ENCODE results near the gene ELF5.

ELF5 gene

DNA sequence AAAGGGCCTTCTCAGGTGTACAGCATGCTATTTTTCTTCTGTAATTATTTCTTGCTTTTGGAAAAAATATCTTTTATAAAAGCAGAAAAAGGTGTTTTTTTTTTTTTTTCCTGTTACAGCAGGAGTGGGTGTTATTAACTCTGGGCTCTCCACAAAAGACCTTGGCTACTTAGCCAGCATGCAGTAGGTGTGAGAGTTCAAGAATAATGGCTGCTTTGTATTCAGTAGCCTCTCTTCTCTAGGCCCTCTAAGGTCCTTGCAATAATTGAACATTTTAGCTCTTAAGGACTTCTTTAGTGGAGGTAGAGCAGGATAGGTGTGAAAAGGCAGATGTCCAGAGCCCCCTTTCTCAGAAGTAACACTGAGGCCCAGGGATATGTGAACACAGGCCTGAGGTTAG lies 3.4 kb downstream of the ELF5 start:
- H2BK15ac ChIP-seq (replicated peaks; ENCODE audit: low read depth) = no peak overlapping the region
- H3K79me1 ChIP-seq (ENCODE audit: low read length) = no peaks in the 10 kb centered on the region
- no peaks in the 10 kb centered on the region for H3K4me1 ChIP-seq (ENCODE audit: control insufficient read depth, low read depth, low read length)
- no peak overlapping the region for H3K4ac ChIP-seq (ENCODE audit: low read depth, low read length)
- H3K27ac ChIP-seq (ENCODE audit: low read depth, low read length) = no peak overlapping the region
- no peak overlapping the region for H3K9ac ChIP-seq (ENCODE audit: low read length)
- H3K27me3 ChIP-seq (ENCODE audit: insufficient read depth, low read length, poor library complexity) = no peaks in the 10 kb centered on the region
- H2BK120ac ChIP-seq (ENCODE audit: low read depth, low read length) = no peak overlapping the region
- DNase-seq = no peak
- no peak overlapping the region for H3K4me3 ChIP-seq (ENCODE audit: low read length)
- H3K36me3 ChIP-seq (ENCODE audit: control insufficient read depth, insufficient read depth, low read length) = no peaks in the 10 kb centered on the region
- H4K8ac ChIP-seq (ENCODE audit: low read depth, low read length) = no peak overlapping the region
- no peak overlapping the region for H3K56ac ChIP-seq (ENCODE audit: low read length)
- H4K5ac ChIP-seq (ENCODE audit: low read length) = no peak overlapping the region
- no peak overlapping the region for H3K23ac ChIP-seq (ENCODE audit: low read length)
- H2AK5ac ChIP-seq (ENCODE audit: low read length) = no peak overlapping the region
- no peak overlapping the region for H2BK5ac ChIP-seq (ENCODE audit: low read length)
- H3K79me2 ChIP-seq (ENCODE audit: control insufficient read depth, insufficient read depth, low read length) = no peaks in the 10 kb centered on the region
- H3K18ac ChIP-seq (ENCODE audit: low read length) = no peak overlapping the region
- H3K4me2 ChIP-seq (ENCODE audit: low read length) = no peak overlapping the region

DNA sequence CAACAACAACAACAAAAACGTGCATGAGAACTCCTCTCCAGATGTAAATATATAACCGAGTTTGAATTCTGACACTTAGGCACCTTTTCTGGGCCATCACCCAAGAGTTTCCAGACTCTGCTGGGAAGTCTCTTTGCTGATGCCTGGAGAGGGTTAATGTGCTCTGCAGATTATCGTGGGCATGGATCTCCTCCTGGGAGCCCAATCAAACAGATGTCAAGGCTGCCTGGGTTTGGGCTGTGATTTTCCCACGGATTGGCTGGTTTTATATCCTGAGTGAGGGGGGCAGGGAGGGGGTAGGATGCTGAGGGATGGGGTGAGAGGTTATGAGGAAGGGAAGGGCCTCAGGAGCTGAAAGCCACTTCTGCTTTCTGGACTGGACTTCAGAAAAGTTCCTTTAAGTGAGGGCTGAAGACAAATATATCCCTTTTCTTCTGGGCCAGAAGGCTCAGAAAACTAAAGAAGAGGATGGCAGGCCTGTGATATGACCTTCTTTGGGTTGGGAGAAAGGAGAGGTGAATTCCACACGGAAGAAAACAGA lies 4.2 kb downstream of the ELF5 start:
- no peak overlapping the region for H4K5ac ChIP-seq (ENCODE audit: low read length)
- H3K4me2 ChIP-seq (ENCODE audit: low read length) = no peak overlapping the region
- no peaks in the 10 kb centered on the region for H3K79me1 ChIP-seq (ENCODE audit: low read length)
- H3K18ac ChIP-seq (ENCODE audit: low read length) = no peak overlapping the region
- no peak for DNase-seq
- H4K8ac ChIP-seq (ENCODE audit: low read depth, low read length) = no peak overlapping the region
- H3K4me3 ChIP-seq (ENCODE audit: low read length) = no peak overlapping the region
- H2BK120ac ChIP-seq (ENCODE audit: low read depth, low read length) = no peak overlapping the region
- H3K4me1 ChIP-seq (ENCODE audit: control insufficient read depth, low read depth, low read length) = no peaks in the 10 kb centered on the region
- no peak overlapping the region for H2BK15ac ChIP-seq (replicated peaks; ENCODE audit: low read depth)
- H3K79me2 ChIP-seq (ENCODE audit: control insufficient read depth, insufficient read depth, low read length) = no peaks in the 10 kb centered on the region
- H3K27me3 ChIP-seq (ENCODE audit: insufficient read depth, low read length, poor library complexity) = no peaks in the 10 kb centered on the region
- H3K23ac ChIP-seq (ENCODE audit: low read length) = no peak overlapping the region
- no peak overlapping the region for H3K9ac ChIP-seq (ENCODE audit: low read length)
- no CpG with 5 or more reads among the region's 5 CpGs for WGBS (ENCODE audit: extremely low coverage, insufficient coverage, low lambda C conversion rate)
- H3K4ac ChIP-seq (ENCODE audit: low read depth, low read length) = no peak overlapping the region
- no peak overlapping the region for H3K27ac ChIP-seq (ENCODE audit: low read depth, low read length)
- no peak overlapping the region for H3K56ac ChIP-seq (ENCODE audit: low read length)
- no peaks in the 10 kb centered on the region for H3K36me3 ChIP-seq (ENCODE audit: control insufficient read depth, insufficient read depth, low read length)
- no peak overlapping the region for H2AK5ac ChIP-seq (ENCODE audit: low read length)
- H2BK5ac ChIP-seq (ENCODE audit: low read length) = no peak overlapping the region

DNA sequence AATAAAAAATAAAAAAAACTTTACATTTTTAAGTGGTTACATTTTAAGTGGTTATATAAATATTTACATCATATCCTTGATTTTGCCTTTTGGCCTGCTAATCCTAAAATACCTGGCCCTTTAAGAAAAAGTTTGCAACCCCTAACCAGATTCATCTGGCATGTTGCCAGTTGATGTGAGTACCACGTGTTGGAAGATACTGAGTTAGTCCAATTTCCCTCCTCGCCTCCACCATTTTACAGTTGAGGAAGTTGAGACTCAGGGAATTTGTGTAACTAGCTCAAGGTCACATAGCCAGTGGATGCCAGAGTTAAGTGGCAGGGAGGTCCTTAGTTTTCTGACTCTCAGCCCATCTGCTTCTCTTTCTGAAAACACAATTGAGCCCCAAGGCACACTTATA lies 5.1 kb downstream of the ELF5 start:
- no CpG with 5 or more reads among the region's 2 CpGs for WGBS (ENCODE audit: extremely low coverage, insufficient coverage, low lambda C conversion rate)
- Histone ChIP-seq H4K5ac (ENCODE audit: low read length) (no peak overlapping the region), H3K36me3 (ENCODE audit: control insufficient read depth, insufficient read depth, low read length) (no peaks in the 10 kb centered on the region), H2BK15ac (replicated peaks; ENCODE audit: low read depth) (no peak overlapping the region), H3K27ac (ENCODE audit: low read depth, low read length) (no peak overlapping the region), H4K8ac (ENCODE audit: low read depth, low read length) (no peak overlapping the region), H3K56ac (ENCODE audit: low read length) (no peak overlapping the region), H3K4me3 (ENCODE audit: low read length) (no peak overlapping the region), H3K27me3 (ENCODE audit: insufficient read depth, low read length, poor library complexity) (no peaks in the 10 kb centered on the region), H3K18ac (ENCODE audit: low read length) (no peak overlapping the region), H3K79me2 (ENCODE audit: control insufficient read depth, insufficient read depth, low read length) (no peaks in the 10 kb centered on the region), H3K4me2 (ENCODE audit: low read length) (no peak overlapping the region), H3K4me1 (ENCODE audit: control insufficient read depth, low read depth, low read length) (no peaks in the 10 kb centered on the region), H2AK5ac (ENCODE audit: low read length) (no peak overlapping the region), H3K4ac (ENCODE audit: low read depth, low read length) (no peak overlapping the region), H3K9ac (ENCODE audit: low read length) (no peak overlapping the region), H2BK5ac (ENCODE audit: low read length) (no peak overlapping the region), H2BK120ac (ENCODE audit: low read depth, low read length) (no peak overlapping the region), H3K23ac (ENCODE audit: low read length) (no peak overlapping the region), H3K79me1 (ENCODE audit: low read length) (no peaks in the 10 kb centered on the region)
- no peak for DNase-seq

DNA sequence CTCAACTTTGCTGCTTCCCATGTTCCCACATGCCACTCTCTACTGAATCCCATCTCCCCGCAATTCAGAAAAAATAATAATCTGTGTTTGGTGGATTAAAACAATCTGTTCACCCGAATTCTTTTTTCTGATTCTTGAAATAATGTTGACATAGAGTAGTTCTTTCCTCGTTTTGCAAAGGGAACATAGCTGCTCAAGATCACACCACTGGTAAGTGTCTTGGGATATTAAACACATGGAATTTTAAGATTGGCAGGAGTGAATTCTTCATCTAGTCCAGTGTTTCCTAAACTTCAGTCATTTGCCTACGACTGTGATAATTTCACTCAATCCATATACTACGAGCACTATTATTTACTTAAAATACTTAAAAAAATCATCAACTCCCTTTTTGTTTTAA lies 6.0 kb downstream of the ELF5 start:
- Histone ChIP-seq H3K9ac (ENCODE audit: low read length) (no peak overlapping the region), H3K4ac (ENCODE audit: low read depth, low read length) (no peak overlapping the region), H4K5ac (ENCODE audit: low read length) (no peak overlapping the region), H3K36me3 (ENCODE audit: control insufficient read depth, insufficient read depth, low read length) (no peaks in the 10 kb centered on the region), H3K56ac (ENCODE audit: low read length) (no peak overlapping the region), H3K27ac (ENCODE audit: low read depth, low read length) (no peak overlapping the region), H4K8ac (ENCODE audit: low read depth, low read length) (no peak overlapping the region), H2BK120ac (ENCODE audit: low read depth, low read length) (no peak overlapping the region), H3K4me1 (ENCODE audit: control insufficient read depth, low read depth, low read length) (no peaks in the 10 kb centered on the region), H3K18ac (ENCODE audit: low read length) (no peak overlapping the region), H3K23ac (ENCODE audit: low read length) (no peak overlapping the region), H2BK15ac (replicated peaks; ENCODE audit: low read depth) (no peak overlapping the region), H3K79me2 (ENCODE audit: control insufficient read depth, insufficient read depth, low read length) (no peaks in the 10 kb centered on the region), H3K4me2 (ENCODE audit: low read length) (no peak overlapping the region), H3K79me1 (ENCODE audit: low read length) (no peaks in the 10 kb centered on the region), H3K27me3 (ENCODE audit: insufficient read depth, low read length, poor library complexity) (no peaks in the 10 kb centered on the region), H2AK5ac (ENCODE audit: low read length) (no peak overlapping the region), H2BK5ac (ENCODE audit: low read length) (no peak overlapping the region), H3K4me3 (ENCODE audit: low read length) (no peak overlapping the region)
- 100% methylated on average over 2 of the region's 5 CpGs for WGBS (ENCODE audit: extremely low coverage, insufficient coverage, low lambda C conversion rate)
- DNase-seq = no peak

DNA sequence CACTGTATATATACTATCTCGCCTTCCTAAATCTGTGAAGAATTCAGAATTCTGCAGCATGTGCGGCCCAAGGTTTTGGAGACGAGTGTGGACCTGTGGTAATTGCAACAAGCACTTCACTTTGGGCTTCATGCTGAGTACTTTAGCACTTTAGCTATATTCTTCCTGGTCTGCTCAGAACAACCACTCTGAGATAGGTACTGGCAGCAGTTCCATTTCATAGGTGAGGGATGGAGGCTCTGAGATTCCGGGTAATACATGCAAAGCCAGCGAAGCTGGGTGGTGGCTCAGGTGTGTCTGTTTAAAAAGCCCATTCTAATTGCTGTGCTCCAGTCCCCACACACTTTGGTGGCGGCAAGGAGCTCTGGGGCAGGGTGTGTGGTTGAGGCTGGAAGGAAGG lies 6.4 kb downstream of the ELF5 start:
- no peak overlapping the region for H3K4me2 ChIP-seq (ENCODE audit: low read length)
- H2BK15ac ChIP-seq (replicated peaks; ENCODE audit: low read depth) = no peak overlapping the region
- no peak overlapping the region for H2BK5ac ChIP-seq (ENCODE audit: low read length)
- no peak overlapping the region for H2AK5ac ChIP-seq (ENCODE audit: low read length)
- H4K5ac ChIP-seq (ENCODE audit: low read length) = no peak overlapping the region
- H3K36me3 ChIP-seq (ENCODE audit: control insufficient read depth, insufficient read depth, low read length) = no peaks in the 10 kb centered on the region
- no peaks in the 10 kb centered on the region for H3K79me2 ChIP-seq (ENCODE audit: control insufficient read depth, insufficient read depth, low read length)
- no peak overlapping the region for H3K27ac ChIP-seq (ENCODE audit: low read depth, low read length)
- no peak overlapping the region for H3K9ac ChIP-seq (ENCODE audit: low read length)
- no peak overlapping the region for H3K4ac ChIP-seq (ENCODE audit: low read depth, low read length)
- H2BK120ac ChIP-seq (ENCODE audit: low read depth, low read length) = no peak overlapping the region
- H3K4me3 ChIP-seq (ENCODE audit: low read length) = no peak overlapping the region
- no peak for DNase-seq
- H3K4me1 ChIP-seq (ENCODE audit: control insufficient read depth, low read depth, low read length) = no peaks in the 10 kb centered on the region
- H3K23ac ChIP-seq (ENCODE audit: low read length) = no peak overlapping the region
- no peak overlapping the region for H4K8ac ChIP-seq (ENCODE audit: low read depth, low read length)
- no CpG with 5 or more reads among the region's 6 CpGs for WGBS (ENCODE audit: extremely low coverage, insufficient coverage, low lambda C conversion rate)
- no peaks in the 10 kb centered on the region for H3K27me3 ChIP-seq (ENCODE audit: insufficient read depth, low read length, poor library complexity)
- no peak overlapping the region for H3K56ac ChIP-seq (ENCODE audit: low read length)
- H3K18ac ChIP-seq (ENCODE audit: low read length) = no peak overlapping the region
- H3K79me1 ChIP-seq (ENCODE audit: low read length) = no peaks in the 10 kb centered on the region

DNA sequence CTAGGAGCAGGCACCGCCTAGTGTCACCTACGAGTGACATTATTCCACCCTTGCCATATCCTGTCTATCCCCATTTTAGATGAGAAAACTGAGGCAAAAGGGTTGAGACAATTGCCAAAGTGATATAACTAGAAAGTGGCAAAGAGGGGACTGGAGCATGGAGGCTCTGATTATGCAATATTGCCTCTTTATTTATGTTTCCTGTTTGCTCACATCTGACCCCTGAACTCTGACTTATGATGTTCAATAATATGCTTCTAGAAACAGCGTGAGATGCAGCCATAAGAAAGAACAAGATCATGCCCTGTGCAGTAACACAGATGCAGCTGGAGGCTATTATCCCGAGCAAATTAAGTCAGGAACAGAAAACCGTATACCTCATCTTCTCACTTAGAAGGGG lies 7.7 kb downstream of the ELF5 start:
- Histone ChIP-seq H3K23ac (ENCODE audit: low read length) (no peak overlapping the region), H3K18ac (ENCODE audit: low read length) (no peak overlapping the region), H4K5ac (ENCODE audit: low read length) (no peak overlapping the region), H3K27ac (ENCODE audit: low read depth, low read length) (no peak overlapping the region), H3K56ac (ENCODE audit: low read length) (no peak overlapping the region), H3K79me1 (ENCODE audit: low read length) (no peaks in the 10 kb centered on the region), H3K4ac (ENCODE audit: low read depth, low read length) (no peak overlapping the region), H3K4me2 (ENCODE audit: low read length) (no peak overlapping the region), H3K36me3 (ENCODE audit: control insufficient read depth, insufficient read depth, low read length) (no peaks in the 10 kb centered on the region), H3K79me2 (ENCODE audit: control insufficient read depth, insufficient read depth, low read length) (no peaks in the 10 kb centered on the region), H2AK5ac (ENCODE audit: low read length) (no peak overlapping the region), H3K4me3 (ENCODE audit: low read length) (no peak overlapping the region), H2BK120ac (ENCODE audit: low read depth, low read length) (no peak overlapping the region), H3K9ac (ENCODE audit: low read length) (no peak overlapping the region), H2BK15ac (replicated peaks; ENCODE audit: low read depth) (no peak overlapping the region), H4K8ac (ENCODE audit: low read depth, low read length) (no peak overlapping the region), H2BK5ac (ENCODE audit: low read length) (no peak overlapping the region), H3K4me1 (ENCODE audit: control insufficient read depth, low read depth, low read length) (no peaks in the 10 kb centered on the region), H3K27me3 (ENCODE audit: insufficient read depth, low read length, poor library complexity) (no peaks in the 10 kb centered on the region)
- no CpG with 5 or more reads among the region's 5 CpGs for WGBS (ENCODE audit: extremely low coverage, insufficient coverage, low lambda C conversion rate)
- DNase-seq = no peak

All from mesendoderm (in vitro differentiated cells).